GM21528 (cell line): ENCODE data around the gene INTS2.
"Not testable (repeated sequence)": the region's sequence is repeated elsewhere in the genome, so short reads cannot be mapped to it uniquely, and the experiment has no call there.

Experiments
- ATAC-seq: cut with Tn5 transposase; IDR thresholded peaks from one replicate; pipeline ENCODE4 v1.9.1; 2021; ENCODE audit warnings: mild to moderate bottlenecking, moderate library complexity; ENCODE audit not compliant: unreplicated experiment, low FRiP score

The INTS2 gene

GRCh38 chr17:61849674-61850073, 78.1 kb downstream of the INTS2 start:
- no peak for ATAC-seq

- no peak for ATAC-seq
Measured at GRCh38 chr17:61848896-61849295, 78.9 kb downstream of the INTS2 start.

- no peak for ATAC-seq
Measured at GRCh38 chr17:61848247-61848646, 79.5 kb downstream of the INTS2 start.

GRCh38 chr17:61847659-61848058, 80.1 kb downstream of the INTS2 start:
- ATAC-seq = no peak

GRCh38 chr17:61846761-61847375, 80.9 kb downstream of the INTS2 start:
- no peak for ATAC-seq

- ATAC-seq = no peak
Measured at GRCh38 chr17:61846088-61846487, 81.7 kb downstream of the INTS2 start.

GRCh38 chr17:61843435-61843834, 84.3 kb downstream of the INTS2 start:
- ATAC-seq = no peak

GRCh38 chr17:61842899-61843298, 84.9 kb downstream of the INTS2 start:
- no peak for ATAC-seq

- ATAC-seq = no peak
Measured at GRCh38 chr17:61839300-61839786, 88.4 kb downstream of the INTS2 start.

GRCh38 chr17:61837175-61838051, 90.4 kb downstream of the INTS2 start:
- ATAC-seq = no peak

GRCh38 chr17:61836266-61837174, 91.3 kb downstream of the INTS2 start:
- ATAC-seq = no peak

- ATAC-seq = no peak
Measured at GRCh38 chr17:61835606-61836005, 92.2 kb downstream of the INTS2 start.

- ATAC-seq = no peak
Measured at GRCh38 chr17:61834610-61835009, 93.2 kb downstream of the INTS2 start.

- ATAC-seq = no peak
Measured at GRCh38 chr17:61833536-61834193, 94.1 kb downstream of the INTS2 start.

- no peak for ATAC-seq
Measured at GRCh38 chr17:61832463-61832862, 95.3 kb downstream of the INTS2 start.

GRCh38 chr17:61831099-61831498, 96.7 kb downstream of the INTS2 start:
- no peak for ATAC-seq

- no peak for ATAC-seq
Measured at GRCh38 chr17:61828694-61829093, 99.1 kb downstream of the INTS2 start.

- ATAC-seq = no peak
Measured at GRCh38 chr17:61827649-61828395, 100.0 kb downstream of the INTS2 start.

GRCh38 chr17:61826866-61827265, 100.9 kb downstream of the INTS2 start:
- not testable (repeated sequence) for ATAC-seq

GRCh38 chr17:61826198-61826597, 101.6 kb downstream of the INTS2 start:
- ATAC-seq = not testable (repeated sequence)
